GM18498 (cell line): ENCODE data around the gene S100A8.
"Not testable (repeated sequence)": the region's sequence is repeated elsewhere in the genome, so short reads cannot be mapped to it uniquely, and the experiment has no call there.

Source experiments
- ATAC-seq: cut with Tn5 transposase; IDR thresholded peaks from one replicate; pipeline ENCODE4 v1.9.1; 2021; ENCODE audit warnings: mild to moderate bottlenecking, moderate library complexity; ENCODE audit not compliant: unreplicated experiment

S100A8 gene

GRCh38 chr1:153349363-153350320, 41.2 kb downstream of the S100A8 start:
- no peak for ATAC-seq

- no peak for ATAC-seq
Measured at GRCh38 chr1:153348511-153349362, 42.1 kb downstream of the S100A8 start, which contains the start of gene PGLYRP4. PGLYRP4 (minus strand) TSS chr1:153348841; CDS start chr1:153347932, 909 bp downstream.

- ATAC-seq: no peak
Measured at GRCh38 chr1:153347856-153348255, 43.0 kb downstream of the S100A8 start.

- ATAC-seq: not testable (repeated sequence)
Measured at GRCh38 chr1:153347049-153347448, 43.8 kb downstream of the S100A8 start.

GRCh38 chr1:153346077-153346723, 44.7 kb downstream of the S100A8 start:
- ATAC-seq: no peak

GRCh38 chr1:153345187-153346076, 45.4 kb downstream of the S100A8 start:
- ATAC-seq: no peak

GRCh38 chr1:153344718-153345025, 46.2 kb downstream of the S100A8 start:
- ATAC-seq: no peak

- ATAC-seq: no peak
Measured at GRCh38 chr1:153343811-153344717, 46.8 kb downstream of the S100A8 start.

- ATAC-seq: no peak
Measured at GRCh38 chr1:153343040-153343681, 47.7 kb downstream of the S100A8 start.

- no peak for ATAC-seq
Measured at GRCh38 chr1:153342178-153342577, 48.7 kb downstream of the S100A8 start.

GRCh38 chr1:153341431-153341934, 49.4 kb downstream of the S100A8 start:
- no peak for ATAC-seq

- ATAC-seq: no peak
Measured at GRCh38 chr1:153340356-153340755, 50.5 kb downstream of the S100A8 start.
